K562 (cell line): ENCODE results near the gene PPCDC. TPM values are rescaled to one million over a fixed set of nuclear protein-coding genes. Genes with fewer than 3 reads are reported as not detected.

Source experiments
- BCL6 ChIP-seq: fragments of 250-450 bp; sonication (Bioruptor Pico); IDR thresholded peaks from 2 replicates; pipeline ENCODE4 v1.4.0; 2020
- BRF2 ChIP-seq: IDR thresholded peaks from 3 replicates; pipeline ENCODE4 v1.6.1; 2011; ENCODE audit warnings: borderline replicate concordance, mild to moderate bottlenecking; ENCODE audit not compliant: insufficient read length, insufficient read depth
- CCNT2 ChIP-seq: IDR thresholded peaks from 2 replicates; pipeline ENCODE4 v1.6.1; 2011; ENCODE audit warnings: borderline replicate concordance, low read depth, mild to moderate bottlenecking, moderate library complexity, mixed read lengths, low read length; ENCODE audit not compliant: insufficient read length; ENCODE audit errors: extremely low read depth
- COPS2 ChIP-seq: fragments of 450-650 bp; conservative IDR thresholded peaks from 2 replicates; pipeline ENCODE4 v1.6.1; 2016; ENCODE audit warnings: mild to moderate bottlenecking, moderate library complexity
- DEAF1 ChIP-seq: fragments of 450-650 bp; formaldehyde crosslinking; IDR thresholded peaks from 2 replicates; pipeline ENCODE4 v1.4.0; 2020; ENCODE audit warnings: mild to moderate bottlenecking, moderate library complexity
- HDAC1 ChIP-seq, 2 experiments: fragments of 450-650 bp; IDR thresholded peaks; 2 replicates each; pipeline ENCODE4 v1.6.1; 2016 to 2017; ENCODE audit warnings: inconsistent platforms in 1 of 2, mild to moderate bottlenecking in 1 of 2, moderate library complexity in 1 of 2
- HEY1 ChIP-seq: fragments of 250-450 bp; sonication (Bioruptor Pico); IDR thresholded peaks from 2 replicates; pipeline ENCODE4 v1.5.0; 2020; ENCODE audit warnings: mild to moderate bottlenecking, moderate library complexity, borderline replicate concordance
- MECOM ChIP-seq: fragments of 250-450 bp; sonication (Bioruptor Pico); IDR thresholded peaks from 2 replicates; pipeline ENCODE4 v1.8.0; 2022; ENCODE audit warnings: inconsistent platforms
- NONO ChIP-seq, 2 experiments: fragments of 200-400 bp in 1 of 2; fragments of 450-650 bp in 1 of 2; formaldehyde crosslinking in 1 of 2; IDR thresholded peaks; 2 replicates each; pipeline ENCODE4 v1.6.1; 2017; ENCODE audit warnings: low read depth in 2 of 2, mild to moderate bottlenecking in 2 of 2, moderate library complexity in 2 of 2, low read length in 1 of 2
- RBM14 ChIP-seq: fragments of 200-400 bp; formaldehyde crosslinking; IDR thresholded peaks from 2 replicates; pipeline ENCODE4 v1.6.1; 2018; ENCODE audit warnings: low read depth, mild to moderate bottlenecking, low read length, moderate library complexity, borderline replicate concordance; ENCODE audit not compliant: insufficient read depth
- SIX5 ChIP-seq, 2 experiments: IDR thresholded peaks; 2 replicates each; pipeline ENCODE4 v1.6.1; 2011; ENCODE audit warnings: low read length in 2 of 2, borderline replicate concordance in 1 of 2, low read depth in 1 of 2, mild to moderate bottlenecking in 1 of 2, moderate library complexity in 1 of 2; ENCODE audit not compliant: insufficient read depth in 1 of 2
- SMARCC2 ChIP-seq: fragments of 450-650 bp; IDR thresholded peaks from 2 replicates; pipeline ENCODE4 v1.6.1; 2017; ENCODE audit warnings: antibody characterized with exemption, moderate library complexity, mild to moderate bottlenecking, low read depth
- SP1 ChIP-seq: sonication (generic); formaldehyde crosslinking; IDR thresholded peaks from 2 replicates; pipeline ENCODE4 v1.8.1; 2022; ENCODE audit warnings: mild to moderate bottlenecking, missing genetic modification reagents
- TAL1 ChIP-seq: fragments of 450-650 bp; IDR thresholded peaks from 2 replicates; pipeline ENCODE4 v1.6.1; 2016; ENCODE audit warnings: mild to moderate bottlenecking
- THRAP3 ChIP-seq: fragments of 450-650 bp; IDR thresholded peaks from 2 replicates; pipeline ENCODE4 v1.6.1; 2016; ENCODE audit warnings: mild to moderate bottlenecking, inconsistent platforms, borderline replicate concordance
- ZNF280A ChIP-seq: fragments of 450-650 bp; IDR thresholded peaks from 2 replicates; pipeline ENCODE4 v1.6.1; 2018; ENCODE audit warnings: mild to moderate bottlenecking, low read depth; ENCODE audit not compliant: partially characterized antibody
- ZNF584 ChIP-seq: fragments of 200-800 bp; sonication (Bioruptor generic); IDR thresholded peaks from 2 replicates; pipeline ENCODE4 v1.6.1; 2016; ENCODE audit warnings: low read depth, mild to moderate bottlenecking, missing genetic modification characterization, missing compliant biosample characterization
- ZNF766 ChIP-seq: fragments of 200-800 bp; sonication (Bioruptor generic); conservative IDR thresholded peaks from 2 replicates; pipeline ENCODE4 v1.6.1; 2016; ENCODE audit warnings: missing genetic modification characterization, missing compliant biosample characterization
- polyA plus RNA-seq, 8 experiments: library from polyadenylated mRNA; depleted of rRNA in 4 of 8; stranded (reverse) in 5 of 8; unstranded in 3 of 8; fragments of >200 nt; fragmentation: Nextera tagmentation in 2 of 8; fragmentation: Illumina TruSeq in 1 of 8; extraction: Ambion mirVana in 2 of 8; extraction: Trizol in 1 of 8; gene quantifications; 2 replicates each; pipeline versions ENCODE4 v1.2.1 to v1.2.3, GENCODE V29; 2011 to 2014; ENCODE audit warnings: inconsistent platforms in 1 of 8, missing spikeins in 1 of 8
- total RNA-seq, 7 experiments: library from RNA; depleted of rRNA in 6 of 7; stranded (reverse); fragments of >200 nt in 6 of 7; fragmentation: Illumina TruSeq in 2 of 7; extraction: Trizol in 2 of 7; gene quantifications; 2 replicates each; pipeline versions ENCODE4 v1.2.1 to v1.2.3, GENCODE V29; 2011 to 2021; ENCODE audit warnings: low replicate concordance in 1 of 7
- TF ChIP-seq, protein P1 (sequence below): fragments of 450-650 bp; formaldehyde crosslinking; IDR thresholded peaks from 2 replicates; pipeline ENCODE4 v1.4.0; 2022; ENCODE audit warnings: missing genetic modification characterization
- TF ChIP-seq, protein P2 (sequence below): fragments of 250-450 bp; sonication (Bioruptor Pico); IDR thresholded peaks from 2 replicates; pipeline ENCODE4 v1.8.0; 2021; ENCODE audit warnings: mild to moderate bottlenecking, moderate library complexity

Gene PPCDC
- total and polyA plus RNA-seq, 9 of the 15 experiments (the other 6 are each of a cell fraction or from before 2014, with no cell fraction given): 10.9 to 53.6 (median 16.7) TPM

DNA sequence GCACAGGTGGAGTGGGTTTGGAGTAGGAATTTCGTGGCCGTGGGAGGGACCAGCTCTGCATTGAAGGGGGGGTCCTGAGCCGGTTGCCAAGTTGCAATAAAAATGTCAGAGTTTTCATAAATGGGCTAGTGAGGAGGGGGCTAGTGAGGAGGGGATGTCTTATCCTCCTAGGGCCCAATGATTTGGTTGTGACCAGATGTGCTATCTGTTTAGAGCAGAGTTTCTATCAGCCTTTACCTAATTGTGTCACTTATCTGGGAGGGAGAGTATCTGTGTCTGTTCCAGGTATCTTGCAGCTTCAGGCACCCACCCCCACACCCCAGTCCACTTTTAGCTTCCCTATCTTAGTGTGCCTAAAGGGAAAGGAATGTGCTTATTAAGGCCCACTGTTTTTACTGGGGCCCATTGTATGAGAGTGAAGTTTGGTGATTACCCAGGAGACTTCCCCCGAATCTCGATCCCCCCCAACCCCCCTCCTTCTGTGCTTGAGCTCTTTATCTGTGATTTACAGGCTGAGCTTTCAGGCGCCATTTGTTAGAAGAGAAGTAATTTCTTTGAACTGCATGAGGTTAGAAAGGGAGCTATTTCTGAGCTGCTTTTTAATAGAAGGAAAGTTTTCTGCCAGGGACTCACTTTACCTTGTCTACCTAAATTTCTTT is 42.6 kb downstream of the PPCDC start (continued):
- TF ChIP-seq TAL1 (peak; percentile 100), COPS2 (no peak), NONO (IDR thresholded peaks at IDR 0.05; ENCODE audit: low read depth in 2 of 2, low read length in 1 of 2) (peak in 1 of 2 experiments; percentile 92; a peak in 2 of 4 replicates), BCL6 (0 out of 2 replicates have a peak, but pooled peaks have one; percentile 70), BRF2 (no peak), SMARCC2 (peak; percentile 97), SP1 (CRISPR knock-in tag) (peak; percentile 85), HEY1 (peak; percentile 95), ZNF280A (no peak), RBM14 (no peak), SIX5 (IDR thresholded peaks at IDR 0.05; ENCODE audit: borderline replicate concordance in 1 of 2, insufficient read depth in 1 of 2, low read depth in 1 of 2, low read length in 2 of 2) (no peak), CCNT2 (peak; percentile 99), DEAF1 (CRISPR knock-in tag) (peak; percentile 26; the same call in 1 of the 2 replicates), MECOM (CRISPR knock-in tag) (peak; percentile 90), ZNF584 (peak; percentile 97), THRAP3 (no peak), ZNF766 (CRISPR knock-in tag) (peak; percentile 97), HDAC1 (IDR thresholded peaks at IDR 0.05) (peak; percentile 99 to 100)
- TF ChIP-seq, protein P1, sequence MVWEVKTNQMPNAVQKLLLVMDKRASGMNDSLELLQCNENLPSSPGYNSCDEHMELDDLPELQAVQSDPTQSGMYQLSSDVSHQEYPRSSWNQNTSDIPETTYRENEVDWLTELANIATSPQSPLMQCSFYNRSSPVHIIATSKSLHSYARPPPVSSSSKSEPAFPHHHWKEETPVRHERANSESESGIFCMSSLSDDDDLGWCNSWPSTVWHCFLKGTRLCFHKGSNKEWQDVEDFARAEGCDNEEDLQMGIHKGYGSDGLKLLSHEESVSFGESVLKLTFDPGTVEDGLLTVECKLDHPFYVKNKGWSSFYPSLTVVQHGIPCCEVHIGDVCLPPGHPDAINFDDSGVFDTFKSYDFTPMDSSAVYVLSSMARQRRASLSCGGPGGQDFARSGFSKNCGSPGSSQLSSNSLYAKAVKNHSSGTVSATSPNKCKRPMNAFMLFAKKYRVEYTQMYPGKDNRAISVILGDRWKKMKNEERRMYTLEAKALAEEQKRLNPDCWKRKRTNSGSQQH: peak; percentile 93
- TF ChIP-seq, protein P2, sequence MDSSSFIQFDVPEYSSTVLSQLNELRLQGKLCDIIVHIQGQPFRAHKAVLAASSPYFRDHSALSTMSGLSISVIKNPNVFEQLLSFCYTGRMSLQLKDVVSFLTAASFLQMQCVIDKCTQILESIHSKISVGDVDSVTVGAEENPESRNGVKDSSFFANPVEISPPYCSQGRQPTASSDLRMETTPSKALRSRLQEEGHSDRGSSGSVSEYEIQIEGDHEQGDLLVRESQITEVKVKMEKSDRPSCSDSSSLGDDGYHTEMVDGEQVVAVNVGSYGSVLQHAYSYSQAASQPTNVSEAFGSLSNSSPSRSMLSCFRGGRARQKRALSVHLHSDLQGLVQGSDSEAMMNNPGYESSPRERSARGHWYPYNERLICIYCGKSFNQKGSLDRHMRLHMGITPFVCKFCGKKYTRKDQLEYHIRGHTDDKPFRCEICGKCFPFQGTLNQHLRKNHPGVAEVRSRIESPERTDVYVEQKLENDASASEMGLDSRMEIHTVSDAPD: peak; percentile 80
